SHP77 (cell line): ENCODE data around the gene PLSCR1.
"Not testable (repeated sequence)": the region's sequence is repeated elsewhere in the genome, so short reads cannot be mapped to it uniquely, and the experiment has no call there.

Experiments used
- DNase-seq, 2 experiments: peaks; one replicate each; lab custom pipeline; 2025; lab: John Stamatoyannopoulos, UW

The PLSCR1 gene

DNA sequence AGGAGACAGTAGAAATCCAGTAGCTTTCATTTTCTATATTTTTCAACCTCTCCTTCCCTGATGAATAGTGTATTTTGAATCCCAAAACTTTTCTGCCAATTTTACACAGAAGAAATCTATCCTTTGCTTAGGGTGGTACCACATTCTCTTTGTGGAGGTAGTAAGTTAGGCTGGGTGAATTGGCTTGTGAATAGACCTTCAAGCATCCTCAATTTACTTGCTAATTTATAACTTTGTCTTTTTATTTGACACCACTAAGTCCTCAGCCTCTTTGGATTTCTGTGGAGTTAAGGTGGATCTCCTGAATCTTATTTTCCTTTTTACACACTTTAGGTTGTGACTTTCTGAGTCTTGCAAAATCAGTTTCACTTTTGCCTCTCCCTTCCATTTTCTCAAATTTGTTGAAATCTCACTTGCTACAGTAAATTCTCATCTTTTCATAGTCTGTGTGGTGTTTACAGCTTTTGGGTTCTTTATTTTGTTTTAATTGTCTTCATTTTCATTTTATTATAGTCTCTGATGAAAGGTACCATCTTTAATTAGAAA lies 5.7 kb upstream of the PLSCR1 start:
- no peak for DNase-seq

DNA sequence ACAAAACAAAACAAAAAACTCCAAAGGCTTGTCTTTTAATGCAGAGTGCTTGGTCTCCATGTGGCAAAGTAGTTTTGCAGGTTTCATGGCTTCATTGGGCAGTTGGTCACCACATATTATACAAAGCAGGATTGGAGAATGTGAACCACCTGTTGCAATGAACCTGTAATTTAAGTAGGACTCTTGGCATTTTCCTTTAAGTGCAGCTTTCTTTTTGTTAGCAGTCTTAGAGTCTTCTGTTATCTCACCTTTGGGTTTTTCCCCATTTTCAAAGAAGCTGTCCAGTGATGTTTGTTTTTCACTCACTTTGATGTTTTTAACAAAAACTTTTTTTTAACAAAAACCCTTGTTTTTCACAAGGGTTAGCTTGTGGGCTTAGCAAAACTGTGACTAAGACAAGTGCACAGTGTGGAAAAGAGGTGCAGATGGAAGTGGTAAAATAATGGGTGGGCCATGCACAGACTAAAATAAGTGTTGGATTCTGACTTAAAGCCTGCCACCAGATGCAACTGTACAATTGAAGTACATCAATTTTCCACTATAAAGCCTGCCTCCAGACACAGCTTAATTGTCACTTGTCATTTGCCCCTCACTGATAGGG lies 2.9 kb upstream of the PLSCR1 start:
- DNase-seq = no peak

DNA sequence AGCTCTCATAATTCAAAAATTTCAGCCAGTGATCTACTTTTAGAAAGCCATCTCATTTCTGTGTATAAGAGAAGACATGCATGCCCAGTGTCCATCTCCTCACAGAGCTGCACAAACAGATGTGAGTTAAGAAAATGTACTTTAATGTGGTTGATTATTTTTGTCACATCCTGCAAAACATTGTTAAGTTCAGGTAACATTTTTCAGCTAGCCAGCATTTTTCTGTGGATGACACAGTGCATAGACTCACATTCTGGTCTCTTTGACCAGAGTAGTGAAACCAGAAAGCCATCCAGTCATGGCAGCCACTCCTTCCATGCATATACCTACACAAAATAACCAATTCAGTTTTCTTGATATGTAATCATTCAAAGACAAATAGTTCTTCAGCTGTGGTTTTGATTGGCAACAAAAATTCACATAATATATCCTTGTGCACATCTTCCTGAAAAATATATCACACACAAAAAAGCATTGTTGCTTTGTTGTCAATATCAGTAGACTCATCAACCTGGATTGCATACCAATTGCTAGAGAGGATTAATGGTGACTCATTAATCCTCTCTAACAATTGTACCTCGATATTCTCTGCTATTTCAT lies 2.1 kb upstream of the PLSCR1 start:
- no peak for DNase-seq

DNA sequence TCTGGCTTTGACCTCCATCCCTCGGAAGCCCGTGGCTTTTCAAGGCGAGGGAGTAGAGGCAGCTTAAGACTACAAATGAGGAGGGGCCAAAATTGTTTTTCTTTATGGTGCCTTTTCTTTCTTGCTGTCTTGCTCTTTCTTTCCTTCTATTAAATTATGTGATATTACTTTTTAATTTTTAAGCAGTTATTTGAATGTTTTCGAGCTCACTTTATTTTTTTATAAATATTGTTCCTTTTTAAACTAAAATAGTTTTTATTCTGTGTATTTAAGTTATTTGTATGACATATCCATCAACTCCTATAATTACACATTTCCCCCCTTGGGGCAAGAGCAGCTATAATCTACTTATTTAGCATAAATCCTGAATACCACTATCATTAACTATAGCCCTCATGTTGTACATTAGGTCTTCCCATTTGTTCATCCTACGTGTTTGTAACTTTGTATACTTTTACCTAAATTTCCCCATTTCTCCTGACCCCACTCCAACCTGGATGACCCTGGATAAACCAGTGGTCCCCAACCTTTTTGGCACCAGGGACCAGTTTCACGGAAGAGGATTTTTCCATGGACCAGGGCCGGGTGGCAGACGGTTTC lies 622 bp upstream of the PLSCR1 start:
- no peak for DNase-seq

DNA sequence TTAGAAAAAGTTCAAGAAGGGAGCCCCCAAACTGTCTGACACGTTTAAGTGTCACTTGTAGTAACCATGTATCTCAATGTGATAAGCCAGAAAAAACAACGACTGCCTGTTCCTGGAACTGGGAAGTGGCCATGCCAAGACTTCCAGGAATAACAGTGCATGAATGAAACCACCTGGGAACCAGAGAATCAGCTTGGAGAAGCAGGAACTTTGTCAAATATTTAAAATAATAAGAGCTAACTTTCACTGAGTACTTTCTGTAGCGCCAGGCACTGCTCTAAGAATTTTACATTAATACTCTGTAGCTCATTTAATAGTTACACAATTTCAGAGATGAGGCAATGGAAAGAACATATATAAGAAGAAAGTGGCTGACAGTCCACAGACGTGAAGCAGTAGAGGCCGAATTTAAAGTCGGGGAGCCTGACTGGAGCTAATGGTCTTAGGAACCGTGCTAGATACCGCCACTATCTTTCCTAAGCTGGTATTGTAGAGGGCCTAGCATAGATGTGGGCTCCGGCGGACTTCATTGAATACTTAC lies 876 bp downstream of the PLSCR1 start:
- no peak for DNase-seq

DNA sequence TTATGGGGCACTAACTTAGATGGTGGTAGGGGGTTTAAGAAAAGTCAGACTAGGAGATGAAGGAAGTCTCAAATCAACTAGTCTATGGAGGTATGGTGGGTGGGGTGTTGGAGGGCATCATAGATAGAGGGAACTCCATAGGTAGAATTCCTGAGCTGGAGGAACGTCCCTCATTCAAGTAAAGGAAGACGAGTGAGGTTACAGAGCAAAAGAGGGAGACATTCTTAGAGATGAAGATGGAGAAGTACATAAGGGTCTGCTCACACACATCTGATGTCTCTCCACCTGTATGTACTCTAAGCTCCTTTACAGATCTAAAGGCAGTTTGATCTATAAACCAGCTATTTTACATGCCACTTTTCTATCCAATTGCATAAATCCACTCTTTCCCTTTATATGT lies 1.4 kb downstream of the PLSCR1 start:
- no peak for DNase-seq

DNA sequence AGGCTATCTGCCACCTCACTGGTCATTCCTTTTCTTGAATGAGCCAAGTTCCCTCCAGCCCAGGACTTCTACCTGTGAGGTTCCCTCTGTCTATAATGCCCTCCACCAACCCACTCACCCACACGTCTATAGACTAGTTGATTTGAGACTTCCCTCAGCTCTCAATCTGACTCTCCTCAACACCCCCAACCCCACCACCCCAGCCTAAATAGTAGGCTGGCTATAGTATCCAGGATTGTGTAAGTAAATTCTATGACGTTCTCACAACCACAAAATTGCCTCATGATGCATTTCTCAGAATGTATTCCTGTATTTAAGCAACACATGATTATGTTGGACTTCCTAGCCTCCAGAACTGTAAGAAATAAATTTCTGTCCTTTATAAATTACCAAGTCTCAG lies 2.2 kb downstream of the PLSCR1 start:
- DNase-seq = no peak

DNA sequence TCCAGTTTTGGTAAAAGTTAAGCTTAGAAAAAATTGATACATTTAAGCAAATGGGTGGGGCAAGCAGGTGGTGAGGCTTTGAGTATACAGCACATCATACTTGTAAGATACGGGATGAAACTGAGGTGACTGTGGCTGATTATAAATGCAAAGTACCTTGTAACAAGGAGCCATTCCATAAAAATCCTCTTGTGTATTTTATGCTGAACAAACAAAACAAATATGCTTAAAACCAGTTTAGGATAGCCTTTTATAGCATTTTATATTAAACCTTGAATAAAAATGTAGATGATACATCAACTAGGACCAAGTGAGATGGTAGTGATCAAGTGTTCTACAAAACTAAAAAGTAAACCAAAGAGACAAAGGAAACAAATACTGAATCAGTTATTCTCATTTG lies 3.4 kb downstream of the PLSCR1 start:
- DNase-seq = no peak

DNA sequence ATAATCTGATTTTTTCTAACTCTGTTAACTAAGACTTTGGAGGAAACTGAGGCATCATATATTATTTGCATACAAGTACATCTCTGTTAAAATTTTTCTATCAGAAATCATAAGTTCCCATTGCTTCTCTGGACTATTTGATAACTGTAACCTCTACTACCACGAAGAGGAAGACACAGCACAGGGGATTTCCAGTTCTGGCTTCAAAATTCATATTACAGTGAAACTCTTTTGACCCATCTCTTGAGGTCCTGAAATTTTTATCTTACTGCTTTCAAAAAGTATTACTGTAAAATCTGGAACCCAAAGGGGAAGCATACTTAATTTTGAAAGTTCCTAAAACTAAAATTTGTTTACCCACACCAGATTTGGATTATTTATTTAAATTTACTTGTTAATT lies 4.2 kb downstream of the PLSCR1 start:
- no peak for DNase-seq

DNA sequence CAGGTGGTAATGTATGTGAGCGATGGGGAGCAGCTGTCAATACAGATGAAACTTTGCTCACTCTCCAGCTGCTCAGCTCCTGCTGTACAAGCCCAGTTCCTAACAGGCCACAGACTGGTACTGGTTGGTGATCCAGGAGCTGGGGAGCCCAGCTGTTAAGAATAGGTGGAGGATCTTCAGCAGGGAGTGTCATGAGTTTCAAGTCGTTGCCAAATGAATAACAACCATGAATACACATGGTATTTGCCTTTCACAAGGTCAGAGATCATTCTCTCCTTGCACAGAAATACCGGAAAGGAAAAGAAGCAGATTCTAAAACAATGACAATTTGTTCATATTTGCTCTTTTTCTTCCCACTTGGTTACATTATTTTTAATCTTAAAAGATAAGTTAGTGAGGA lies 5.1 kb downstream of the PLSCR1 start:
- DNase-seq = no peak

DNA sequence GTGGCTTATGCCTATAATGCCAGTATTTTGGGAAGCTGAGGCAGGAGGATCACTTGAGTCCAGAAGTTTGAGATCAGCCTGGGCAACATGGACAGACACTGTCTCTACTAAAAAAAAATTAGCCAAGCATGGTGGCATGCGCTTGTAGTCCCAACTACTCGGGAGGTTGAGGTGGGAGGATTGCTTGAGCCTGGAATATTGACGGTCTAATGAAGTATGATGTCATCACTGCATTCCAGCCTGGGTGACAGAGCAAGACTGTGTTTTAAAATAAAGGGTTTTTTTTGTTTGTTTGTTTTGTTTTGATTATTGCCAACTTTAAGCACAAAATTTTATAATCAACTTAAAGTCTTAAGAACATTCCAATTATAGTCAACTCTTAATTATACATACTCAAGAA lies 6.8 kb downstream of the PLSCR1 start:
- DNase-seq = no peak

DNA sequence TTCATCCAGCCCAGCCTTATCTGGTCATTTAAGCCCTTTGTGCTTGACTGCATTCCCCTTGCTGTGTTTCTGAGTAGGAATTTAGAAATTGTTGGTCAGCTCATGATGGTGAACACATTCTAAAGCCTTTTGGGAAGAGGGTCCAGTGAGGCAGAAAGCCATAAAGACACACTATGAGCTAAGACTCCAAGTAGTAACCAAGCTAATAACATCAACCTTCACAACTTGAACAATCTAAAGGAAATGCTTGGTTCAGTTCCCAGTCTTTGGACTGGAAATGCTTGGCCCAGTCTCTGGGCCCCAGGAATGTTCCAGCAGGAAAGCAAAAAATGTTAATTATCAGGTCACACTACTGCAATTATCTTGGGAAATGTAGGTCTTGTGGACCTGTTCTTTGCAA lies 7.7 kb downstream of the PLSCR1 start:
- no peak for DNase-seq

DNA sequence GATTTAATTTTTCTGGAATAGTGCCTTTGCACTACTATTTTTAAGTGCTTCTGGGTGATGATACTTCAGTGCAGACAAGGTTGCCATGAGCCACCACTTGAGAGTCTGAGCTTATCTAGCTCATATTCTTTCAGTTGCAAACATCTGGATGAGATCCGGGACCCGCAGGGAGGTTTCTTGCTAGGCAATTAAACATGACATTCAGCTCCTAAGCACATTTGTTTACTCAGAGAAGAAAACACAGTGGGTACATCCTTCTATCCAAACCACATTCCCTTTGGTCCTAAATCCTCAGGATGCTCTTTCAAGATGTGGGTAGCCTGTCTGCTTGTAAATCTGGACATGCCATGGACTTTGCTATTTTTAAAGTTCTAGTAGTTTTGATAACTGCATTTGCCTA lies 12.0 kb downstream of the PLSCR1 start:
- DNase-seq = no peak

DNA sequence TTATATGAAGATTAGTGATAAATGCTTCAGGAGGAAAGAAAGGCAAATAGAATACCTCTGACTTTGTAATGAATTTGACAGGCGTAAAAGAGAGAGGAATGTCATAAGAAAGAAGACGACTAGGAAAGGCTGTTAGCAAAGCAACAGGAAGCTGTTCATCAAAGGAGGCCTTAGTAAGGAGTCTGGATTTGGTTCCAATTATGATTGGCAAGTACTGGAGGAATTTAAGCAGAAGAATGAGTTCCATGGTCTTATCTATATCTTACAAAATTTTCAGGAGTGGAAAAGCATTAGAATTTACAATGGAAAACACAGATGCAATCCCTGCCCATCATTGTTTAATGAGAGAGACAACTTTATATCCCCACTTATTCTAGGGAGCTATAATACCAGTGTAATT lies 13.8 kb downstream of the PLSCR1 start:
- no peak for DNase-seq

DNA sequence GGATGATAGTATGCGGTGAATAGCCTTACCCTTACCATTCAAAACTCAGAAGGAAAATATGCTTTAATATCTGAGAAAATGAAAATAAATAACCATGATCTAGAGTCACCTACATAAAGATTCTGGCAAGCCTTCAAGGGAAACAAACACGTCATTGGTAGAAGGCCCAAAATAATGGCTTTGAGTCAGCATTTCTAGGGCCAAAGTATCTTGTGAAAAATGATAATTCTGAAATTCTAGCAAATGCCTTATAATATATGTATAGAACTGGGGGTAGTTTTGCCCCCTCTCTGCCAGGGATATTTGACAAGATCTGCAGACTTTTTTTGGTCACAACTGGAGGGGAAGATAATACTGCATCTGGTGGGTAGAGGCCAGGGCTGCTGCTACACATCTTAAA lies 15.4 kb downstream of the PLSCR1 start:
- no peak for DNase-seq

DNA sequence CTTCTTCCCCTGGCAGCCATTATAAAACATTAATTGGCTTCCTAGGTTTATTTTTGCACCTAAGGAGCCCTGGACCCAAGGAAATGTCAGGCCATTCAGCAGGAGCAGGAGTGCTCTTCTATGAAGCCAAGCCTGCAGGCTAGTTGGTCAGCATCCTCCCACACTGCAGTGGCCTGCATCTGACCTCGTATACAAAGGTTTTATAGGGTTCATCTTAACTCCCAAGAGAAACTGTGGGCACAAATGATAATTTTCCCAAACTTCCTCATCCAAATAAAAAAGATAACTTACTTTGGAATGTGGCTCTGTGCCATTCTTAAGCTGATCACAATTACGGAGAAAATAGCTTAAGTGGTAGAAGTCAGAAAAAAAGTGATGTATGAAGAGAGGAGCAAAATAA lies 19.4 kb downstream of the PLSCR1 start:
- DNase-seq = no peak

DNA sequence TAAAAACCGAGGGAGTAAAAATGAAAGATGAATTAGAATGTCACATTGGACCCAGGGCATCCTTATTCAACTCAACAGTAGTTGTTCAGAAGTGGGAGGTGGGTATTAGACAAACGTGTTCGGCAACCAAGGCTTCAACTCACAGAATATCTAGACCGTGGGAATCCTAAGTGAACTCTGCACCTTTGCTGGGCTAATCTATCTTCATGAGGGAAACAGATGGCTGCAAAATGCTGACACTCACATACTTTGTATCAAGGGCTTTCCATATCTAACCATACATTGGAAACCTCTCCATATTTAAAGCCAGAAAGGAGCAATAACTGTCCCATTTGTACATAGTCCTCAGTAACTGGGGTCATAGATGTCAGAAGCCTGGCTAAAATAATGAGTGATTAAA lies 20.9 kb downstream of the PLSCR1 start:
- DNase-seq = no peak

DNA sequence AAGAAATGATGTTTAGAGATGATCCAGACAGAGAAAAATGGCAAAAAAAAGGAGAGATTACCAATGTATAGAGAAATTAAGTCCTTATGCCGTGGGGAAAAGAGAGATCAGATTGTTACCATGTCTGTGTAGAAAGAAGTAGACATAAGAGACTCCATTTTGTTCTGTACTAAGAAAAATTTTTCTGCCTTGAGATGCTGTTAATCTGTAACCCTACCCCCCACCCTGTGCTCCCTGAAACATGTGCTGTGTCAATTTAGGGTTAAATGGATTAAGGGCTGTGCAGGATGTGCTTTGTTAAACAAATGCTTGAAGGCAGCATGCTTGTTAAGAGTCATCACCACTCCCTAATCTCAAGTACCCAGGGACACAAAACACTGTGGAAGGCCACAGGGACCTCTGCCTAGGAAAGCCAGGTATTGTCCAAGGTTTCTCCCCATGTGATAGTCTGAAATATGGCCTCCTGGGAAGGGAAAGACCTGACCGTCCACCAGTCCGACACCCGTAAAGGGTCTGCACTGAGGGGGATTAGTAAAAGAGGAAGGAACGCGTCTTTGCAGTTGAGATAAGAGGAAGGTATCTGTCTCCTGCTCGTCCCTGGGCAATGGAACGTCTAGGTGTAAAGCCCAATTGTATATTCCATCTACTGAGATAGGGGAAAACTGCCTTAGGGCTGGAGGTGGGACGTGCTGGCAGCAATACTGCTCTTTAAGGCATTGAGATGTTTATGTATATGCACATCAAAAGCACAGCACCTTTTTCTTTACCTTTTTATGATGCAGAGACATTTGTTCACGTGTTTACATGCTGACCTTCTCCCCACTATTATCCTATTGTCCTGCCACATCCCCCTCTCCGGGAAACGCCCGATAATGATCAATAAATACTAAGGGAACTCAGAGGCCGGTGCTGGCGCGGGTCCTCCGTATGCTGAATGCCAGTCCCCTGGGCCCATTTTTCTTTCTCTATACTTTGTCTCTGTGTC lies 21.9 kb downstream of the PLSCR1 start:
- DNase-seq = not testable (repeated sequence)

DNA sequence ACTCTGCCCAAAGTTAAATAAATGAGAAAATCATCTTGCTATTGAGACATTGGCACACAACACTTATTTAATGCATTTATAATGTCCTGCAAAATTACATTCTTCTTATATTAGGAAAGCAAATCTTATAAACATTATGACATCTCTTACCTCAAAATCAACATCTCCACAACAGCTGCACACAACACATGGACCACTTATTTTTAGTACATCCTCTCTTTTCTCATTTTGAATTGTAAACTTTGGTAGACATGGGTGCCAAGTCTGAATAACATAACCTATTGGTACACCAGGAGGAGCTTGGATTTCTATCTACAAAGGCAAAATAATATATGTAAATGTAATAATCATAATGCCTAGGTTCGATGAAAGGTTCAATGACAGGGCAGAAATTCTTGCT lies 23.0 kb downstream of the PLSCR1 start:
- no peak for DNase-seq

DNA sequence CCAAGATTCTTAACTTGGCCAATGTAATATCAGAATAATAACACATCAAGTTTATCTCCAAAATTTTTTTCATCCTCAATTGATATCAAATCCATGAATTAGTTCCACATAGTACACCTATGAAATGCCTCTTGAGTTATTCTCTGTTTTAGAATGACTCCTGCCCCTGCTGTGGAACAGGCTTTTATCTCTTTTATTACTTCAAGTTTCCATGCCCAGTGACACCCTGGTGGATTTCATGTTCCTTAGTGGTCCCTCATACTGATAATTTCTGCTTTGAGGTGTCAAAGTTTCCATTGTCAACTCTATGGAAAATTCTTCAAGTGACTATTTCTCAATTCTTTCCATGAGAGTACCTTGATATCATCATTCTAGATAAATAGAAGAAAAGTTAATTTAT lies 24.6 kb downstream of the PLSCR1 start:
- no peak for DNase-seq

DNA sequence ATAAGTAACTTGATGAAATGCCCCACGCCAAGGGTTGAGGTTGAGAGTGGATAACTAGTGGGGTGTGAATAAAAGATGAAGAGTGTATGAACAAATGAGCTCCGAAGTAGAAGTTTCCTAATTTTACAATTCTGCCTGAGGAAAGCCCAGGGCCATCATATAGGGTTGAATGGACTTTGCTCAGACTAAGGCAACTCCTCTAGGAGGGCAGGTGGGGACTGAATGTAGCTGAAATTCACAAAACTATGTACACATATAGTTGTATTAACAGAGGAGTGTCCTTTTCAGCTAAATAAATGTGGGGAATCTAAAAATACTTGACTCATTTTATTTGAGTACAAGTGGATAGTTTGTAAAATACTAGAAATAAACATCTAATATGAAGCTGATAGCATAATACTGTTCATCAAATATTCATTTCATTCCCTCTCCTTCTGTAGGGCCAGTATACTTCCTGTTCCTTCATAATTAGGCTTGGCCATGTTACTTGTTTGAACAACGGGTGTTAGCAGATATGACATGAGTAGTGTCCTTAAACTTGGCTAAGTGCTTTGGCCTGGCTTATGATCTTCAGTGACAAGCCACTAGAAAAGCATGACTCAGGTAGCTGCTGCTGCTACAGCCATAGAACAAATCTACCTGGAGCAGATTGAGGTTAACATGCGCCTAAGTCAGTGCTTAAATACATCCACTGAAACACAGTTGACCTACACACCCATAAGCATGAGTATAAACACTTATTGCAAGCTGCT lies 26.5 kb downstream of the PLSCR1 start:
- DNase-seq = peak; percentile 25 to 34
